Sigmoid colon (tissue), 7 donors: Measurements from ENCODE around the gene GORASP1. TPM values are rescaled to one million over a fixed set of nuclear protein-coding genes. Genes with fewer than 3 reads are reported as not detected.

ENCODE experiments used
- DNase-seq: peaks from one replicate; pipeline ENCODE4 v3.0.0-alpha.2; 2019
- H3K27ac ChIP-seq, 4 donors: fragments of 200-600 bp; sonication (generic); one replicate each; pipeline ENCODE4 v1.5.1; 2016 to 2019; ENCODE audit warnings: mild to moderate bottlenecking in 1 of 4
- H3K27me3 ChIP-seq, 3 donors: fragments of 200-600 bp; sonication (generic); one replicate each; pipeline ENCODE4 v1.5.1; 2019; ENCODE audit warnings: mild to moderate bottlenecking in 1 of 3
- H3K36me3 ChIP-seq, 4 donors: fragments of 200-600 bp; sonication (generic); one replicate each; pipeline ENCODE4 v1.5.1; 2016 to 2019
- H3K4me1 ChIP-seq, 4 donors: fragments of 200-600 bp; sonication (generic); one replicate each; pipeline ENCODE4 v1.5.1; 2017 to 2019
- H3K4me3 ChIP-seq, 4 donors: fragments of 200-600 bp; sonication (generic); one replicate each; pipeline ENCODE4 v1.5.1; 2017 to 2019; ENCODE audit warnings: mild to moderate bottlenecking in 2 of 4, moderate library complexity in 1 of 4
- H3K9me3 ChIP-seq, 4 donors: fragments of 200-600 bp in 3 of 4; sonication (generic) in 3 of 4; one replicate each; pipeline versions ENCODE4 v1.5.1 to v1.6.1; 2013 to 2019
- EP300 ChIP-seq, 4 donors: sonication (generic); formaldehyde crosslinking; IDR thresholded peaks; one replicate each; pipeline ENCODE4 v1.6.1; 2017; ENCODE audit warnings: antibody characterized with exemption in 4 of 4
- POLR2A ChIP-seq, 2 donors: fragments of 450-650 bp; IDR thresholded peaks; one replicate each; pipeline ENCODE4 v1.6.1; 2016; ENCODE audit warnings: antibody characterized with exemption in 2 of 2, mild to moderate bottlenecking in 2 of 2, moderate library complexity in 2 of 2
- POLR2AphosphoS5 ChIP-seq, 4 donors: sonication (generic); formaldehyde crosslinking; IDR thresholded peaks; one replicate each; pipeline ENCODE4 v1.6.1; 2017; ENCODE audit warnings: antibody characterized with exemption in 4 of 4
- WGBS, 2 donors: extraction: QIAGEN DNeasy Blood & Tissue Kit; methylation state at CpG; one replicate each; pipeline ENCODE4 v1.1.7; 2013; 5-methylcytosine and 5-hydroxymethylcytosine counted together
- intact Hi-C: fragments of 100-400 bp; cut with DNase I; formaldehyde crosslinking; loops from one replicate; pipeline ENCODE4 v1.15.1; 2023
- polyA plus RNA-seq, 3 donors: library from polyadenylated mRNA; stranded (reverse); fragments of 200-250 nt; gene quantifications; one replicate each; pipeline ENCODE4 v1.2.3, GENCODE V29; 2013
- total RNA-seq, 4 donors: library from RNA; depleted of rRNA; stranded (reverse); fragments of >200 nt; gene quantifications; one replicate each; pipeline ENCODE4 v1.1.0, GENCODE V29; 2016
- TF ChIP-seq, protein P1 (sequence below), 4 experiments: fragments of 450-650 bp in 3 of 4; fragments of 200-600 bp in 1 of 4; IDR thresholded peaks; one replicate each; pipeline ENCODE4 v1.5.1; 2016 to 2019; ENCODE audit warnings: antibody characterized with exemption in 4 of 4, mild to moderate bottlenecking in 3 of 4, moderate library complexity in 2 of 4
- donor health status: healthy with polysubstance abuse.
- donor health status: Bipolar disorder and iron deficiency.
- donor health status: healthy.

The GORASP1 gene
- total and polyA plus RNA-seq, 7 donors = 35.4 to 54.5 (median 48.2) TPM

DNA sequence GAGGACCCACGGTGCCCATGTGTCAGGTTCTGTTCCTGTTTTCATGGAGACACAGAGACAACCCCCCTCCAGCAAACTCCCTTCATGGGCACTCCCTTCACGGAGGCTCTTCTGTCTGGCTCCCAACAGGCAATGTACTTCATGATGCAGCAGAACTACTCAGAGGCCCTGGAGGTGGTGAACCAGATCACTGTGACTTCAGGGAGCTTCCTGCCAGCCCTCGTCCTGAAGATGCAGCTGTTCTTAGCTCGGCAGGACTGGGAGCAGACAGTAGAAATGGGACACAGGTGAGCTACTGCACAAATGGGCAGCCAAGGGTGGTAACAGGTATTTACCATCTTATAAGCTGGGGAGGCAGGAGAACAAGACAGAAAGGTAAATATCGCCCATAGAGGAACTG, 7.0 kb upstream of the GORASP1 start:
- WGBS, 2 donors = 79 to 82% methylated on average over 5 of the region's 5 CpGs
- DNase-seq = peak; percentile 52
- Histone ChIP-seq H3K27me3 (no peaks in the 10 kb centered on the region), H3K4me1 (no peaks in the 10 kb centered on the region), H3K4me3 (no peak overlapping the region), H3K9me3 (no peaks in the 10 kb centered on the region), H3K36me3 (peaks cover 0 to 14% (median 0%) of the 10 kb centered on the region in 4 donors), H3K27ac (no peak overlapping the region)
- no peak for TF ChIP-seq POLR2A (IDR thresholded peaks at IDR 0.05)
- TF ChIP-seq EP300 (IDR thresholded peaks at IDR 0.05) = no peak
- TF ChIP-seq, protein P1, sequence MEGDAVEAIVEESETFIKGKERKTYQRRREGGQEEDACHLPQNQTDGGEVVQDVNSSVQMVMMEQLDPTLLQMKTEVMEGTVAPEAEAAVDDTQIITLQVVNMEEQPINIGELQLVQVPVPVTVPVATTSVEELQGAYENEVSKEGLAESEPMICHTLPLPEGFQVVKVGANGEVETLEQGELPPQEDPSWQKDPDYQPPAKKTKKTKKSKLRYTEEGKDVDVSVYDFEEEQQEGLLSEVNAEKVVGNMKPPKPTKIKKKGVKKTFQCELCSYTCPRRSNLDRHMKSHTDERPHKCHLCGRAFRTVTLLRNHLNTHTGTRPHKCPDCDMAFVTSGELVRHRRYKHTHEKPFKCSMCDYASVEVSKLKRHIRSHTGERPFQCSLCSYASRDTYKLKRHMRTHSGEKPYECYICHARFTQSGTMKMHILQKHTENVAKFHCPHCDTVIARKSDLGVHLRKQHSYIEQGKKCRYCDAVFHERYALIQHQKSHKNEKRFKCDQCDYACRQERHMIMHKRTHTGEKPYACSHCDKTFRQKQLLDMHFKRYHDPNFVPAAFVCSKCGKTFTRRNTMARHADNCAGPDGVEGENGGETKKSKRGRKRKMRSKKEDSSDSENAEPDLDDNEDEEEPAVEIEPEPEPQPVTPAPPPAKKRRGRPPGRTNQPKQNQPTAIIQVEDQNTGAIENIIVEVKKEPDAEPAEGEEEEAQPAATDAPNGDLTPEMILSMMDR (IDR thresholded peaks at IDR 0.05) = no peak
- no peak for TF ChIP-seq POLR2AphosphoS5 (IDR thresholded peaks at IDR 0.05)
- intact Hi-C loops = no loop called here

DNA sequence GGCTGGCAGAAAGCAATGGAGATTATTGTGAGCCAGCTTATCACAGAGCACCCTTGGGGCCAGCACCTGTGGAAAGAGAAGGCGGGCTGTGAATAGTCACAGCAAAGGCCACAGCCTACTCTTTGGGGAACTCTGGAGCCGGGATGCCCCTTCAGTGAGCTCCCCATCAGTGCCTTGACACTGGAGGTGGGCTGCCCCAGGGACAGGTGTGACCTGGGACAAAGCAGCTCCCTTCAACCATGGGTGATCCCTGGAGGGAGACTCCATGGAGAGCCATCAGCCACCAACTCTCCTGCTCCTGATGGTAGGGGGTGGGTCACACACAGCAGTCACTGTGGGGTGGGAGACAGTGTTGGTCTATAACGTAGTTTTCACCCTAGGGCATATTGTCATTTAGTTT, 5.9 kb upstream of the GORASP1 start:
- Histone ChIP-seq H3K27ac (no peak overlapping the region), H3K4me3 (no peak overlapping the region), H3K27me3 (no peaks in the 10 kb centered on the region), H3K9me3 (no peaks in the 10 kb centered on the region), H3K36me3 (peaks cover 0 to 10% (median 0%) of the 10 kb centered on the region in 4 donors), H3K4me1 (peaks cover 0 to 7% (median 4%) of the 10 kb centered on the region in 4 donors)
- intact Hi-C loops = no loop called here
- peak; percentile 39 for DNase-seq
- 90 to 96% methylated on average over 3 of the region's 3 CpGs for WGBS, 2 donors
- no peak for TF ChIP-seq POLR2AphosphoS5 (IDR thresholded peaks at IDR 0.05)
- TF ChIP-seq, protein P1 (IDR thresholded peaks at IDR 0.05) = no peak
- TF ChIP-seq EP300 (IDR thresholded peaks at IDR 0.05) = no peak

DNA sequence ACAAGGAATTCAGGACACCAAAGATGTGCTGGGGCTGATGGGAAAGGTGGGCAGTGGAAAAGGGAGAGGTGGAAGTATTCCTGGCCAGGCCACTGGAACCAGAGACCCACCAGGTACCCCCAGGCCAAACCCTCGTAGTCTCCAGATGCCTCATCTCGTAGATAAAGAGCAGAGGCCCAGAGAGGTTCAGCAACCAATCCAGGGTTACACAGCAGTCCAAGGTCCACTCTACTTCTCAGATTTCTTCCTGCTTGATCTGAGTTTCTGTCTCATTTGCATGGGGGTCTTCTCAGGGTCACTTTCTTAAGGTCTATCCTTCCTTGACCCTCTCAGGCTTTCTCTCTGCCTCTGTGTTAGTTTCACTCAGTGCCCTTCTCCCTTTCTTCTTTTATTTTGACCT, 5.1 kb upstream of the GORASP1 start:
- no peaks in the 10 kb centered on the region for H3K9me3 ChIP-seq
- TF ChIP-seq POLR2A (IDR thresholded peaks at IDR 0.05) = no peak
- TF ChIP-seq EP300 (IDR thresholded peaks at IDR 0.05) = no peak
- TF ChIP-seq, protein P1 (IDR thresholded peaks at IDR 0.05) = no peak
- intact Hi-C loops = no loop called here
- DNase-seq = peak; percentile 24
- H3K27me3 ChIP-seq = no peaks in the 10 kb centered on the region
- H3K36me3 ChIP-seq = peaks cover 0 to 9% (median 0%) of the 10 kb centered on the region in 4 donors
- H3K4me3 ChIP-seq = no peak overlapping the region
- peaks cover 0 to 13% (median 9%) of the 10 kb centered on the region in 4 donors for H3K4me1 ChIP-seq
- WGBS, 2 donors = 83 to 95% methylated on average over 2 of the region's 2 CpGs
- no peak overlapping the region for H3K27ac ChIP-seq

DNA sequence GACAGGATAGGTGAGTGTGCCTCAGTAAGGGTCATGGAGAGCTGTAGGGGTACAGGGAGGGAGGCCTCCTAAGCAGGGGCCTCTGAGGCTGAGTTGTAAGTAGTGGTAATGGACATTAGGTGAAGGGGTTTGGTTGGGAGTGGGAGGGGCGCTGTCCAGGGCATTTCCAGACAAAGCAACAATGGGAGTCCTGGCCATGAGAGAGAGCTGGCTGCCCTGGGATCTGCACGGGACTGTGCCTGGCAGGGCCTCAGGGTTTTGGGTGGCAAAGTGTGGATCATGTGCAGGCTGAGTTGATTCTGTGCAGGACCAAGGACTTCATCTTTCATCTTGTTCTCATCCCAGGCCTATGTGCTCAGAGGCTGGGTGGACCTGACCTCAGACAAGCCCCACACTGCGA, 4.7 kb upstream of the GORASP1 start:
- Histone ChIP-seq H3K36me3 (peaks cover 0 to 9% (median 0%) of the 10 kb centered on the region in 4 donors), H3K9me3 (no peaks in the 10 kb centered on the region), H3K27ac (no peak overlapping the region), H3K4me3 (no peak overlapping the region), H3K27me3 (no peaks in the 10 kb centered on the region), H3K4me1 (peaks cover 0 to 13% (median 9%) of the 10 kb centered on the region in 4 donors)
- TF ChIP-seq POLR2AphosphoS5 (IDR thresholded peaks at IDR 0.05) = no peak
- DNase-seq = peak; percentile 46
- WGBS, 2 donors = 95% methylated on average over 3 of the region's 3 CpGs
- intact Hi-C loops = no loop called here

DNA sequence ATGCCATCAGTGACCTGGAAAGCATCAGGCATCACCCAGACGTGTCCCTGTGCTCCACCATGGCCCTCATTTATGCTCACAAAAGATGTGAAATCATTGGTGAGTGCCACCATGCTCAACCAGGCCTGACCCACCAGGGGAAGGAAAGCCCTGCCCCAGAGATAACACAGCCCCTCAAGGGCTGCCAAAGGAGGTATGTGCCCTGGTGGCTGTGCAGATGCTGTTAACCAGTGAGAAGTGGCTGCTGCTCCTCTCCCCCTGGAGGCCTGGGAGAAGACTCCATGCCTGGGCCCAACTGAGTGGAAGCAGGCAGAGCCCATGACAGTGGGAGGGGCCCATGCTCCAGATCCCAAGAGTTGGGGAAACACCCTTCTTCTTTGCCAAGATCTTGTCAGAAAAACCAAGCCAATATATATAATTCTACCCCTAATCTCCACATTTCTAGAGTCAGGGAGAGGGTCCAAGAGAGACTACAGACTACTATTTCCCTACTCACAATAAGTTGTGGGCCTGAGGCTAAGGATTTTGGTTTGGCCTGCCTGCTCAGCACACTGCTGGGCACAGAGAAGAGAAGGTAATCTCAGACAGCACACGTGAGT, 2.7 kb upstream of the GORASP1 start:
- H3K27me3 ChIP-seq = no peaks in the 10 kb centered on the region
- peaks cover 0 to 30% (median 24%) of the 10 kb centered on the region in 4 donors for H3K4me1 ChIP-seq
- intact Hi-C loops = no loop called here
- no peak overlapping the region for H3K4me3 ChIP-seq
- no peak overlapping the region for H3K27ac ChIP-seq
- H3K9me3 ChIP-seq = no peaks in the 10 kb centered on the region
- DNase-seq = no peak
- H3K36me3 ChIP-seq = peaks cover 0 to 9% (median 0%) of the 10 kb centered on the region in 4 donors
- whole genome bisulfite sequencing, 2 donors = 79 to 95% methylated on average over 2 of the region's 2 CpGs
- no peak for TF ChIP-seq EP300 (IDR thresholded peaks at IDR 0.05)
- no peak for TF ChIP-seq POLR2A (IDR thresholded peaks at IDR 0.05)
- no peak for TF ChIP-seq POLR2AphosphoS5 (IDR thresholded peaks at IDR 0.05)
- TF ChIP-seq, protein P1 (IDR thresholded peaks at IDR 0.05) = no peak
